ENCODE data around the gene CASTOR1.

The CASTOR1 gene

DNA sequence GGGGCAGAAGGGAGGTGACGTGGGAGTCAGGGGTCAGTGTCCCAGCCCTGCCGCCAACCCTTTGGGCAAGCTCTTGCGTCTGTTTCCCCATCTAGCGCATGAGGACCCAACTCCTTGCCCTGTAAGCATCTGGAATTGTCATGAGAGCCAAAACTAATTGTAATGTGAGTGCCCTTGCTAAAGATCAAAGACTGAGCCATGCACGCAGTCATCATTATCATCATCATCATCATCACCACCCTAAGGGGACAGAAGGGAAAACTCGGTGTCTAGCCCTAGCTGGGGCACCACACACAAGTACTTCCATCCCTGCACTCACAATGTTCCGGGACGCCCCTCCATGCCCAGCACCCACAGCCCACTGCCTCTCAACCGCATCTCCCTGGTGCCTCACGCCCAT is 45.2 kb downstream of the CASTOR1 start:
- DNase-seq (ENCODE audit: low read depth) = no peak

DNA sequence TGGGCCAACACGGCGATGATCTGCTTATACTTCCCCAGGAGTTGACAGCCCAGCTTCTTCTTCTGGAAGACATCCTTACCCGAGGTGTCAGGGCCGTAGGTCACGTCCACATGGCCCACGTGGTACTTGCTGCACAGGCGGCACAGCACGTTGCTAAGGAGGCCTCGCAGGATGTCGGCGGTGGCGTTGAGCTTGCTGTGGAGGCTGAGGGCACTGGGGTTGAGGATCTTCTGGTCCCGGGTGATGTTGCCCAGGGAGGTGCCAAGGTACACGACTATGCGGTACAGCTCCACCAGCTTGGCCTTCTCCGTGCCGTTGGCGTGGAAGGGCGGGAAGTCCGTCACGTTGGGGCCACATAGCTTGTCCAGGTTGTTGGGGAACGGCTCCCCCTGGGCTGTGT is 45.6 kb downstream of the CASTOR1 start:
- DNase-seq (ENCODE audit: low read depth) = no peak

DNA sequence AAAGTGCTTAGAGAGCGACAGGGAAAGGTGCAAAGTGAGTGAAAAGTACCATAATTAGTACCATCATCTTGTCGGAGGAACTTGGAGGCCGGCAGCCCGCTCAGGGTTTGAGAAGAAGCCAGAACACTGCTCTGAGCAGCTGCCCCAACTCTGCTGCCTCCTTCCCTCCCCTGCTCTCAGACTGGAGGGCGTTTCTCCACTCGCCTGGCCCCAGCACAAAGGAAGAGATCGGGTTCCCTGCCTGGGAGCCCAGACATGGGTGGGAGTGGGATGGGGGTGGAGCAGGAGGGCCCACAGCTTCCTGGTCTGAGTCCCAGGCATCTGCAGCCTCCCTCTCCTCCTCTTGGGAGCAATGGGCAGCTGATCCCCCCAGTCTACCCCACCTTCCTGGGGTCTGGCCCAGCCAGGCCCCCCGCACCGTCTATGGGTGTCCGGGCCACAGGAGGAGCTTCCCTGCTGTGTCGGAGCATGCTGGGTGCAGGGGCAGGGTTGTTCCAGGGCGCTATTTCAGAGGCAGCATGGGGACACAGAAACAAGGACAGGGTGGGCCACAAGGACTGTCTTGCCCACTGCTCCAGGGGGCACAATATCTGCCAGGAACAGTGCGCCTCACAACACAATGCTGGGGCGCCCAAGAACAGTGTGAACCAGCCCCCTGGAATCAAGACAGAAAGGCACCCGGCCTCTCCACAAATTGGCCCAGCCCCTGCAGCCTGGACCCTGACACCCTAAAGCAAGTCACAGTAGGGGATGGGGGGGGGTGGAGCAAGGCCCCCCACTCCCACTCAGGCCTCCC is 47.5 kb downstream of the CASTOR1 start:
- no peak for DNase-seq (ENCODE audit: low read depth)

DNA sequence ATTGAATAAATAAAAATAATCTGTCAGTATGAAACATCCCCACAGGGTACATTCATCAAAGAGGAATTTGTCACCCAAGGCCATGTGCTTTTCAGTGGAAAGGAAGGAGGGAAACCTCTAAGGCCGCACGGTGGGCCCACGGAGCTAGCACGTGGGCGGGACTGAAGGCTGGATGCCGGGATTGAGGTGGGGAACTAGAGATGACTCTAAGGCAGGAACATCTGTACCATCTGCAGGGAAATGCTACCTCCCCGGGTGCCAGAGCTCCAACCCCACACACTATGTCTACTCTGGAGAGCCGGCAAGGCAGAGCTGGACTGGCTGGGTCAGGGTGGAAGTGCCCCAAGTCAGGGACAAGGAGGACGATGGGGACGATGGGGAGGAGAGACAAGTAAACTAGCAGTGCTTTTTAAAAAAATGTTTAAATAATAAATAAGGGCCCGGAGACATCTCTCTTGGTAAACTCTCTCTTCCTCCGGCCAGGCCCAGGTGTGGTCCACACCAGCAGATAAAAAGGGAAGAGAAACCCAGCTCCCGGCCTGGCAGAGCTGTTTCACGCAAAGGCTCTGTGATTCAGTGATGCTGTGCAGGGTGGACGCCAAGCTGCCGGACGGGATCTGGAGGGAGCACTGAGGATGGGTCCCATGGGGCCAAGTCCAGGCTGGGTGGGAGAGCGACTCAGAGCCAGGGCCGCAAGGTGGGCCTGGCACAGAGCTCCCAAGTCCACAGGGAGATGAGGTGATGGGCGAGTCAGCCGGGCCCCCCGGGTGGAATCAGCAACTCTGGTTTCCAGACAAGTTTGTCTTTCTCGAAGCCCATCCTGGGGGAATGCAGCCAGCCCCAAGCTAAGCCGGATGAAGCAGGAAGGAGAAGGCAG is 48.5 kb downstream of the CASTOR1 start:
- no peak for DNase-seq (ENCODE audit: low read depth)

DNA sequence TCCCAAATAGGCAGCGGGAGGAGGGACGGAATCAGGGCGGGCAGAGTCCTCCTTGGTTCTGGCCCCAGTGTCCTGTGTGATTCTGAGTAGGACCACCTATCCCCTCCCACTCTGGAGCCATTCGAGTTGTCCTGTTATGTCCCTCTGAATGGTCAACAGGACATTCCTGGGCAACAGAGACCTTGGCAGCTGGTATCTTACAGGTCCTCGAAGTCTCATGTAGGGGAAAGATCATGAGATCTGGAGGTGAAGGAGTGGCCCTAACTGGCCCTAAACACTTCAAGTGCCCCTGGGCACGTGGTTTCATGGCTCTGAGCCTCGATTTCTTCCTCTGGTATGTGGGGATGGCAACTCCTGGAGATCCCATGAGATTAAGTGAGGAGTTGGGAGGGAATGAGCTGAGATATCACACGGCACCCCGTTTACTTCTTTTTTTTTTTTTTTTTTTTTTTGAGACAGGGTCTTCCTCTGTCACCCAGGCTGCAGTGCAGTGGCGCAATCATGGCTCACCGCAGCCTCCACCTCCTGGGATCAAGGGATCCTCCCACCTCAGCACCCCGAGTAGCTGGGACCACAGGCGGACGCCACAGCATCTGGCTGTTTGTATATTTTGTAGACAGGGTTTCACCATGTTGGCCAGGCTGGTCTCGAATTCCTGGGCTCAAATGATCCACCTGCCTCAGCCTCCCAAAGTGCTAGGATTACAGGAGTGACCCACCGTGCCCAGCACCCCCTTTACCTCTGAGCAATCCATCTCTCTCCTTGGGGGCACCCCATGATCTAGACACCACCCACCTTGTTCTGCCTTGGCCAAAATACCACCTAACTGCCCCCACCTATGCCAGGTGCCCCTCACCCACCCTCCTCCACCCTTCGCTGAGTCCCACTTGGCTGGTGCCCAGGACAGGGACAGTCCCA is 49.6 kb downstream of the CASTOR1 start:
- DNase-seq (ENCODE audit: low read depth) = no peak

DNA sequence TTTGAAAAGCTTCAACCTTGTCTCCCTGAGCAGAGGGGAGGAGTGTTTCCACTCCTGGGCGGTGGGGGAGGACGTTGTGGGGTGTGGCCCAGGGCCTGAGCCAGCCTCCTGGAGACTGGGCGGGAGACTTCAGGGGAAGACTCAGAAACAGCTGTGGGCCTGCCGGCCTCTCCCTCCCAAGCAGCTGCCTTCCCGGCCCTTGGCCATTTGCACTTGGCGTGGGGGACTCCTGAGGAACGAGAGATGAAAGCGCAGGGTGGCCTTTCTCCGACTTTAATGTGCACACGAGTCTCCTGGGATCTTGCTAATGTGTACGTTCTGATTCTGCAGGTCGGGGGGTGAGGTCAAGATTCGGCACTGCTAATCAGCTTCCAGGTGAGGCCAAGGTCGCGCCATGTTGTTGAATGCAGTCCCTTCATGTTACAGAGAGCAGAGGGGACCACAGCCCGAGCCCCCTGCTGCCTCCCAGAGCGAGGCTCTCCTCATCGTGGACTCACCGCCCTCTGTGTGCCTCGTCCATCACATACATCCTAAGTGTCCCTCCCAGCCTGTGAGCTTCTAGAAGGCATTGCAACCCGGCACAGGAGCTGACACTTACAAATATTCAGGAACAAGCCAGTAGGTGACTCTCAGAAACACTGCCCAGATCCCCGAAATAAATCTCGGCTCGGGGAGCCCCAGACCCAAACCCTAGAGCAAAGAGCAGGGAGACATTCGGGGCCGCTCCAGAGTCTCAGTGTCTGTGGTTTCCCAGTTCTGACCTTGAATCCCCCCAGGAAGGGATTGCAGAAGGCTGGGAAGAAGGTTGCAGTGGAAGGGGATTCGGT is 50.4 kb downstream of the CASTOR1 start:
- no peak for DNase-seq (ENCODE audit: low read depth)

DNA sequence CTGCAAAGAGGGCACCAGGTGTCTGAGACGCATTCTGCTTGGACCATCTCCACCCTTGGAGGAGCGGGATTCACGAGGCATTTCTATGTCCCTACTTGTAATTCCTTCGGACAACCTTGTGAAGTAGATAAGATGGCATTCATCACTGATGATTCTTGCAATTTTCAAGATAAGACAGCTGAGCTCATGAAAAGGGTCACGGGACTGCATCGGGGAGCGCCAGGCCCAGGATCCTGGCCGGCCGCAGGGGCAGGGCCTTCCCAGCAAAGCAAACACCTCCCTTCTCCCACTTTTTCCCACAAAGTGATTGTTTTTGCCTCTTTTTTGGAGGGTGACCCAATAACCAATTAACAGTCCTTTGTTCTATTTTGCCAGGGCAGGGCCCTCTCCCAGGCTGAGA is 51.2 kb downstream of the CASTOR1 start:
- DNase-seq (ENCODE audit: low read depth) = no peak

DNA sequence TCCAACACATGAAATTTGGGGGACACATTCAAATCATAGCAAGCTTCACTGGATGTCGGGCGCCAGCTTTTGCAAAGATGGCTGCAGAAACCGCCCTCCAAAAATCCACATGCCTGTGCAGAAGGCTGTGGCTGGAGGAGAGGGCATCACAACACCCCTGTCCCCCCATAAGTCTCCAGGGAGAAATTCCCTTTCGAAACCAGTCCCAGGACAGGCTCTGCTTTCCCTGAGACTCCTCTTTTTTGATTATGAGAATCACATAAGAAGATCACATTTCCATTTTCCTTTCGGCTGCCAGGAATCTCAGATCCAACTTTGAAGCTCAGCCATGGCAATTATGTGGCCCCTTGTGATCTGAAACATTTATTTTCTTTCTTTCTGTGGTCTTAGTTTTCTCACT is 52.4 kb downstream of the CASTOR1 start:
- DNase-seq (ENCODE audit: low read depth) = no peak

DNA sequence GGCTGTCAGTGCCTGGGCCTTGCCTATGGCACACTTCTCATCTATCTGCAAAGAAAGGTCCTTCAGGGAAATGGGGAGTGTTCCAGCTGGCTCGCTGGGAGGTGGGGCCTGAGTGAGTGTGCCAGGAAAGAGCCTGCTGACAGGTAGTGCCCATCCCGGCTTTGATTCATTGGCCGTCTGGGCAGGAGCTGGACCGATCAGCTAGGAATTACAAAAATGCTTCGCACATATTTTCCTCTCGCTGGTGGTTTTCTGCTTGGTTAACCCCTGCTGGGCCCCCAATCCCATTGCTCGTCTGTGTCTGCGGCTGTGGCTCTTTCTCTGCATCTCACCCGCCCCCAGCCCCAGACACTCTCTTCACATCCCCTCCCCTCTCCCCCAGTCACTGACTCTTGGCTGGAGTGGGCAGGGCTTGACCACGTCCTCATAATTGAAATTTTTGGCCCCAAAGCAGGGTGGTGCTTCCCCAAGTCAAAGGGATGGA is 53.6 kb downstream of the CASTOR1 start:
- DNase-seq (ENCODE audit: low read depth) = no peak
